GM23338 (cell line): Measurements from ENCODE around the gene PRR11. TPM values are rescaled to one million over a fixed set of nuclear protein-coding genes. Genes with fewer than 3 reads are reported as not detected.

Experiments
- ATAC-seq: fragments of 200-7000 bp; cut with Tn5 transposase; 3 replicates; pipeline ENCODE4 v1.9.1; 2020
- DNase-seq: peaks from one replicate; pipeline ENCODE4 v3.0.0-alpha.2; 2015; ENCODE audit warnings: low spot score
- H2AFZ ChIP-seq: fragments of 200-600 bp; sonication (generic); 2 replicates; pipeline ENCODE4 v1.8.0; 2016; ENCODE audit warnings: antibody characterized with exemption, mild to moderate bottlenecking, moderate library complexity
- H3F3A ChIP-seq: fragments of 200-600 bp; sonication (generic); replicated peaks from 2 replicates; pipeline ENCODE4 v1.8.0; 2017; ENCODE audit warnings: antibody characterized with exemption, mixed run types, low read depth
- H3K27ac ChIP-seq: fragments of 200-600 bp; sonication (generic); 2 replicates; pipeline ENCODE4 v1.6.1; 2016; ENCODE audit warnings: low read depth
- H3K27me3 ChIP-seq: fragments of 200-600 bp; sonication (generic); 2 replicates; pipeline ENCODE4 v1.8.0; 2016; ENCODE audit warnings: mild to moderate bottlenecking, mixed run types, moderate library complexity; ENCODE audit not compliant: insufficient read depth
- H3K36me3 ChIP-seq: fragments of 200-600 bp; sonication (generic); 2 replicates; pipeline ENCODE4 v1.8.0; 2016; ENCODE audit warnings: mild to moderate bottlenecking; ENCODE audit not compliant: insufficient read depth
- H3K4me1 ChIP-seq: fragments of 200-600 bp; sonication (generic); 2 replicates; pipeline ENCODE4 v1.8.0; 2016; ENCODE audit warnings: mild to moderate bottlenecking, moderate library complexity; ENCODE audit not compliant: insufficient read depth
- H3K4me2 ChIP-seq: fragments of 200-600 bp; sonication (generic); 2 replicates; pipeline ENCODE4 v1.7.1; 2017; ENCODE audit warnings: mixed run types
- H3K4me3 ChIP-seq: fragments of 200-600 bp; sonication (generic); 2 replicates; pipeline ENCODE4 v1.6.1; 2016; ENCODE audit warnings: mixed run types
- H3K79me2 ChIP-seq: fragments of 200-600 bp; sonication (generic); replicated peaks from 2 replicates; pipeline ENCODE4 v1.8.0; 2017; ENCODE audit warnings: mild to moderate bottlenecking; ENCODE audit not compliant: insufficient read depth
- H3K9me2 ChIP-seq: fragments of 200-600 bp; sonication (generic); 2 replicates; pipeline ENCODE4 v1.8.0; 2017; ENCODE audit not compliant: insufficient read depth
- H4K20me1 ChIP-seq: fragments of 200-600 bp; sonication (generic); replicated peaks from 2 replicates; pipeline ENCODE4 v1.8.0; 2017; ENCODE audit warnings: mild to moderate bottlenecking; ENCODE audit not compliant: insufficient read depth
- H3K27ac Mint-ChIP-seq: 2 replicates; pipeline ENCODE4 v1.8.0; 2020; ENCODE audit warnings: inconsistent platforms, mild to moderate bottlenecking, moderate library complexity, mixed read lengths
- H3K27me3 Mint-ChIP-seq: 3 replicates; pipeline ENCODE4 v1.8.0; 2022; ENCODE audit warnings: low read depth, mild to moderate bottlenecking, moderate library complexity, mixed read lengths, inconsistent platforms; ENCODE audit not compliant: insufficient read depth, poor library complexity
- H3K36me3 Mint-ChIP-seq: 3 replicates; pipeline ENCODE4 v1.8.0; 2021; ENCODE audit warnings: low read depth, mild to moderate bottlenecking, inconsistent platforms, moderate library complexity, mixed read lengths
- H3K4me1 Mint-ChIP-seq: 3 replicates; pipeline ENCODE4 v1.8.0; 2020; ENCODE audit warnings: mild to moderate bottlenecking, inconsistent platforms, mixed read lengths
- H3K4me3 Mint-ChIP-seq: 3 replicates; pipeline ENCODE4 v1.8.0; 2021; ENCODE audit warnings: moderate library complexity, mild to moderate bottlenecking, inconsistent platforms, mixed read lengths
- H3K9me3 Mint-ChIP-seq: 3 replicates; pipeline ENCODE4 v1.8.0; 2020; ENCODE audit warnings: moderate library complexity, mild to moderate bottlenecking, inconsistent platforms, mixed read lengths
- EZH2phosphoT487 ChIP-seq: fragments of 200-600 bp; sonication (generic); IDR thresholded peaks from one replicate; pipeline ENCODE4 v1.8.1; 2018; ENCODE audit warnings: antibody characterized with exemption; ENCODE audit not compliant: unreplicated experiment
- JUNB ChIP-seq: IDR thresholded peaks from one replicate; pipeline ENCODE4 v1.6.1; 2016; ENCODE audit warnings: antibody characterized with exemption; ENCODE audit not compliant: unreplicated experiment
- POLR2AphosphoS5 ChIP-seq: IDR thresholded peaks from 2 replicates; pipeline ENCODE4 v1.6.1; 2016; ENCODE audit warnings: antibody characterized with exemption, low read depth
- STAT1 ChIP-seq: IDR thresholded peaks from one replicate; pipeline ENCODE4 v1.6.1; 2016; ENCODE audit warnings: antibody characterized with exemption; ENCODE audit not compliant: unreplicated experiment
- ZNF331 ChIP-seq: fragments of 250-450 bp; sonication (Bioruptor Pico); IDR thresholded peaks from 2 replicates; pipeline ENCODE4 v1.5.0; 2020; ENCODE audit warnings: low read depth, mild to moderate bottlenecking, moderate library complexity
- ZNF462 ChIP-seq: fragments of 250-450 bp; sonication (Bioruptor Pico); IDR thresholded peaks from 2 replicates; pipeline ENCODE4 v1.5.0; 2020; ENCODE audit warnings: mild to moderate bottlenecking, moderate library complexity
- polyA plus RNA-seq: library from polyadenylated mRNA; unstranded; fragments of >200 nt; fragmentation: Nextera tagmentation; extraction: Ambion mirVana; gene quantifications from 2 replicates; pipeline ENCODE4 v1.2.1, GENCODE V29; 2016
- total RNA-seq: library from RNA; depleted of rRNA; stranded (reverse); fragments of >200 nt; shearing (Covaris generic); gene quantifications from 2 replicates; pipeline ENCODE4 v1.2.3, GENCODE V29; 2014
- TF ChIP-seq, protein P1 (sequence below): IDR thresholded peaks from 2 replicates; pipeline ENCODE4 v1.6.1; 2016; ENCODE audit warnings: antibody characterized with exemption
- TF ChIP-seq, protein P2 (sequence below), 2 experiments: fragments of 200-600 bp in 1 of 2; sonication (generic) in 1 of 2; conservative IDR thresholded peaks; 2 replicates each; pipeline versions ENCODE4 v1.5.1 to v1.6.1; 2016 to 2017; ENCODE audit warnings: antibody characterized with exemption in 2 of 2, low read depth in 2 of 2, mild to moderate bottlenecking in 2 of 2, moderate library complexity in 1 of 2

PRR11 gene
- total and polyA plus RNA-seq, 2 experiments from 2014 or later = 42.7 to 55.9 TPM

- Histone ChIP-seq H3K27ac (no peak overlapping the region), H3K9me2 (no peaks in the 10 kb centered on the region), H3K79me2 (peaks cover 70% of the 10 kb centered on the region), H4K20me1 (peaks cover 12% of the 10 kb centered on the region), H3F3A (no peaks in the 10 kb centered on the region), H3K36me3 (peaks cover 24% of the 10 kb centered on the region; the same call in 1 of the 2 replicates), H3K27me3 (no peaks in the 10 kb centered on the region), H3K4me3 (no peak overlapping the region), H3K4me1 (no peaks in the 10 kb centered on the region), H2AFZ (no peak overlapping the region), H3K4me2 (no peak overlapping the region)
- DNase-seq = no peak
- Mint-ChIP-seq H3K27me3 (no peaks in the 10 kb centered on the region), H3K9me3 (no peaks in the 10 kb centered on the region), H3K4me1 (peaks cover 4% of the 10 kb centered on the region; the same call in 1 of the 3 replicates), H3K36me3 (peaks cover 28% of the 10 kb centered on the region), H3K4me3 (no peak overlapping the region), H3K27ac (no peak overlapping the region; the same call in 1 of the 2 replicates)
- no peak for ATAC-seq
- no peak for TF ChIP-seq STAT1
These were observed 12.0 kb downstream of the PRR11 start for GRCh38 chr17:59167571-59168001.

GRCh38 chr17:59172436-59173004 is 17.0 kb downstream of the PRR11 start:
- Mint-ChIP-seq H3K27me3 (peaks cover 4% of the 10 kb centered on the region), H3K4me1 (no peaks in the 10 kb centered on the region; the same call in 2 of the 3 replicates), H3K27ac (no peak overlapping the region), H3K9me3 (peaks cover 5% of the 10 kb centered on the region; the same call in 2 of the 3 replicates), H3K36me3 (peaks cover 58% of the 10 kb centered on the region), H3K4me3 (no peak overlapping the region)
- H4K20me1 ChIP-seq = peaks cover under 1% of the 10 kb centered on the region; the same call in 1 of the 2 replicates
- H3K27me3 ChIP-seq = no peaks in the 10 kb centered on the region
- no peak for ATAC-seq
- H2AFZ ChIP-seq = no peak overlapping the region
- H3K27ac ChIP-seq = no peak overlapping the region
- no peak for DNase-seq
- TF ChIP-seq, protein P1, sequence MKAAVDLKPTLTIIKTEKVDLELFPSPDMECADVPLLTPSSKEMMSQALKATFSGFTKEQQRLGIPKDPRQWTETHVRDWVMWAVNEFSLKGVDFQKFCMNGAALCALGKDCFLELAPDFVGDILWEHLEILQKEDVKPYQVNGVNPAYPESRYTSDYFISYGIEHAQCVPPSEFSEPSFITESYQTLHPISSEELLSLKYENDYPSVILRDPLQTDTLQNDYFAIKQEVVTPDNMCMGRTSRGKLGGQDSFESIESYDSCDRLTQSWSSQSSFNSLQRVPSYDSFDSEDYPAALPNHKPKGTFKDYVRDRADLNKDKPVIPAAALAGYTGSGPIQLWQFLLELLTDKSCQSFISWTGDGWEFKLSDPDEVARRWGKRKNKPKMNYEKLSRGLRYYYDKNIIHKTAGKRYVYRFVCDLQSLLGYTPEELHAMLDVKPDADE = no peak
- TF ChIP-seq, protein P2, sequence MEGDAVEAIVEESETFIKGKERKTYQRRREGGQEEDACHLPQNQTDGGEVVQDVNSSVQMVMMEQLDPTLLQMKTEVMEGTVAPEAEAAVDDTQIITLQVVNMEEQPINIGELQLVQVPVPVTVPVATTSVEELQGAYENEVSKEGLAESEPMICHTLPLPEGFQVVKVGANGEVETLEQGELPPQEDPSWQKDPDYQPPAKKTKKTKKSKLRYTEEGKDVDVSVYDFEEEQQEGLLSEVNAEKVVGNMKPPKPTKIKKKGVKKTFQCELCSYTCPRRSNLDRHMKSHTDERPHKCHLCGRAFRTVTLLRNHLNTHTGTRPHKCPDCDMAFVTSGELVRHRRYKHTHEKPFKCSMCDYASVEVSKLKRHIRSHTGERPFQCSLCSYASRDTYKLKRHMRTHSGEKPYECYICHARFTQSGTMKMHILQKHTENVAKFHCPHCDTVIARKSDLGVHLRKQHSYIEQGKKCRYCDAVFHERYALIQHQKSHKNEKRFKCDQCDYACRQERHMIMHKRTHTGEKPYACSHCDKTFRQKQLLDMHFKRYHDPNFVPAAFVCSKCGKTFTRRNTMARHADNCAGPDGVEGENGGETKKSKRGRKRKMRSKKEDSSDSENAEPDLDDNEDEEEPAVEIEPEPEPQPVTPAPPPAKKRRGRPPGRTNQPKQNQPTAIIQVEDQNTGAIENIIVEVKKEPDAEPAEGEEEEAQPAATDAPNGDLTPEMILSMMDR (conservative IDR thresholded peaks at IDR 0.05; ENCODE audit: low read depth in 2 of 2) = no peak
- TF ChIP-seq ZNF331 (CRISPR knock-in tag) (no peak), EZH2phosphoT487 (no peak), STAT1 (no peak), POLR2AphosphoS5 (no peak), ZNF462 (no peak), JUNB (no peak)
- H3F3A ChIP-seq = no peaks in the 10 kb centered on the region
- H3K79me2 ChIP-seq = peaks cover 27% of the 10 kb centered on the region
- H3K4me1 ChIP-seq = no peaks in the 10 kb centered on the region
- no peak overlapping the region for H3K4me2 ChIP-seq
- H3K9me2 ChIP-seq = no peaks in the 10 kb centered on the region
- H3K4me3 ChIP-seq = no peak overlapping the region
- H3K36me3 ChIP-seq = peaks cover 24% of the 10 kb centered on the region; the same call in 1 of the 2 replicates
